Retinal pigment epithelial cell (primary cell): Measurements from ENCODE around the gene RAB15.

ENCODE experiments used
- DNase-seq: peaks from one replicate; pipeline ENCODE4 v3.0.0-alpha.2; 2010; ENCODE audit warnings: low read depth
- H3K4me3 ChIP-seq: 2 replicates; pipeline ENCODE4 v1.5.1; 2011; ENCODE audit warnings: mild to moderate bottlenecking, low read length, control low read depth, moderate library complexity
- CTCF ChIP-seq: conservative IDR thresholded peaks from 2 replicates; pipeline ENCODE4 v1.5.1; 2011; ENCODE audit warnings: low read depth, low read length, control low read depth, inconsistent platforms

RAB15 gene

GRCh38 chr14:64990939-64991338 lies 18.8 kb upstream of the RAB15 start:
- no peak for TF ChIP-seq CTCF
- no peak for DNase-seq
- no peak overlapping the region for H3K4me3 ChIP-seq

- no peak for DNase-seq
- no peak overlapping the region for H3K4me3 ChIP-seq
- no peak for TF ChIP-seq CTCF
Observed at GRCh38 chr14:64990296-64990695, 18.2 kb upstream of the RAB15 start.

GRCh38 chr14:64987438-64987767 lies 15.3 kb upstream of the RAB15 start:
- peak overlapping the region; percentile 95 for H3K4me3 ChIP-seq
- DNase-seq: no peak
- TF ChIP-seq CTCF: no peak

- DNase-seq: peak; percentile 89
- peak within 1 kb of the TSS; percentile 95 for H3K4me3 ChIP-seq
- peak; percentile 84 for TF ChIP-seq CTCF
Observed at GRCh38 chr14:64986648-64987437, 14.7 kb upstream of the RAB15 start, which contains the start of gene FNTB. TSS of gene FNTB (plus strand) at chr14:64986895. CDS start at chr14:64986954, 59 bp downstream.

- peak; percentile 67 for TF ChIP-seq CTCF
- H3K4me3 ChIP-seq: peak overlapping the region; percentile 17
- DNase-seq: no peak
Observed at GRCh38 chr14:64983439-64984310, 11.5 kb upstream of the RAB15 start.

GRCh38 chr14:64979336-64980074 lies 7.4 kb upstream of the RAB15 start:
- H3K4me3 ChIP-seq: no peak overlapping the region
- no peak for DNase-seq
- TF ChIP-seq CTCF: no peak
